SK-N-MC (cell line): Measurements from ENCODE around the gene NDST1.

Source experiments
- EZH2 ChIP-seq: fragments of 200-600 bp; sonication (generic); IDR thresholded peaks from one replicate; pipeline ENCODE4 v1.6.1; 2017; ENCODE audit warnings: antibody characterized with exemption
- POLR2AphosphoS5 ChIP-seq: IDR thresholded peaks from 2 replicates; pipeline ENCODE4 v1.6.1; 2012; ENCODE audit warnings: mild to moderate bottlenecking, low read depth, low read length, borderline replicate concordance

DNA sequence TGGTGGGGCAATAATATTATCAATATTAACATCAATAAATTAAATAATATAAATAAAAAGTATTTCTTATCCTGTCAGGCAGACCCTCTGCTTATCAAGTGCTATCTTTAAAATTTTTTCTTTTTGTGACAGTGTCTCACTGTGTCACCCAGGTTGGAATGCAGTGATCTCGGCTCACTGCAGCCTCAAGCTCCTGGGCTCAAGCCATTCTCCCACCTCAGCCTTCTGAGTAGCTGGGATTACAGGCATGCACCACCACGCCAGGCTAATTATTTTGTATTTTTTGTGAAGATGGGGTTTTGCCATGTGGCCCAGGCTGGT is 53.2 kb downstream of the NDST1 start:
- TF ChIP-seq POLR2AphosphoS5, result no peak
- no peak for TF ChIP-seq EZH2
